Stimulated activated naive B cell treated with anti-CD40 and anti-IgM and Interleukin-4, amounts not matched to agents 10 μg/mL and 1 μg/mL and 100 μg/mL, for 72 hours (primary cell): ENCODE measurements around the gene BRD9.

ENCODE experiments used
- ATAC-seq, 2 donors: fragments of 150-1000 bp; cut with Tn5 transposase; replicated peaks; 2 replicates each; pipeline ENCODE4 v1.10.0; 2021; ENCODE audit warnings: moderate library complexity in 1 of 2
- DNase-seq: peaks from one replicate; pipeline ENCODE4 v3.0.0; 2021
- H3K27ac Mint-ChIP-seq: one replicate; pipeline ENCODE4 v1.8.0; 2022; ENCODE audit warnings: mild to moderate bottlenecking, mixed read lengths
- H3K27me3 Mint-ChIP-seq, 2 donors: one replicate each; pipeline ENCODE4 v1.8.0; 2022; ENCODE audit warnings: mixed read lengths in 2 of 2
- H3K36me3 Mint-ChIP-seq, 2 donors: one replicate each; pipeline ENCODE4 v1.8.0; 2022; ENCODE audit warnings: mixed read lengths in 2 of 2, mild to moderate bottlenecking in 1 of 2
- H3K4me1 Mint-ChIP-seq, 2 donors: one replicate each; pipeline ENCODE4 v1.8.0; 2022; ENCODE audit warnings: mixed read lengths in 2 of 2, mild to moderate bottlenecking in 1 of 2
- H3K4me3 Mint-ChIP-seq, 2 donors: one replicate each; pipeline ENCODE4 v1.8.0; 2022; ENCODE audit warnings: mild to moderate bottlenecking in 2 of 2, mixed read lengths in 2 of 2, moderate library complexity in 1 of 2
- H3K9me3 Mint-ChIP-seq, 2 donors: one replicate each; pipeline ENCODE4 v1.8.0; 2022; ENCODE audit warnings: mixed read lengths in 2 of 2, mild to moderate bottlenecking in 1 of 2

Gene BRD9

GRCh38 chr5:868428-869135 lies 24.0 kb downstream of the BRD9 start:
- H3K27ac Mint-ChIP-seq: no peak overlapping the region
- DNase-seq: no peak
- no peaks in the 10 kb centered on the region for H3K27me3 Mint-ChIP-seq
- no peak for ATAC-seq
- peaks cover 7% of the 10 kb centered on the region in 2 donors for H3K4me1 Mint-ChIP-seq
- no peak overlapping the region for H3K4me3 Mint-ChIP-seq
- no peaks in the 10 kb centered on the region for H3K9me3 Mint-ChIP-seq
- peaks cover 68 to 77% of the 10 kb centered on the region in 2 donors for H3K36me3 Mint-ChIP-seq

GRCh38 chr5:867300-867870 lies 25.2 kb downstream of the BRD9 start:
- no peak for DNase-seq
- H3K36me3 Mint-ChIP-seq: peaks cover 68 to 76% of the 10 kb centered on the region in 2 donors
- H3K4me3 Mint-ChIP-seq: no peak overlapping the region
- ATAC-seq: no peak
- H3K9me3 Mint-ChIP-seq: no peaks in the 10 kb centered on the region
- H3K4me1 Mint-ChIP-seq: peaks cover 0 to 2% of the 10 kb centered on the region in 2 donors
- H3K27me3 Mint-ChIP-seq: no peaks in the 10 kb centered on the region
- H3K27ac Mint-ChIP-seq: peak overlapping the region; percentile 84

GRCh38 chr5:865771-866170 lies 26.8 kb downstream of the BRD9 start:
- no peak overlapping the region for H3K27ac Mint-ChIP-seq
- DNase-seq: no peak

DNA sequence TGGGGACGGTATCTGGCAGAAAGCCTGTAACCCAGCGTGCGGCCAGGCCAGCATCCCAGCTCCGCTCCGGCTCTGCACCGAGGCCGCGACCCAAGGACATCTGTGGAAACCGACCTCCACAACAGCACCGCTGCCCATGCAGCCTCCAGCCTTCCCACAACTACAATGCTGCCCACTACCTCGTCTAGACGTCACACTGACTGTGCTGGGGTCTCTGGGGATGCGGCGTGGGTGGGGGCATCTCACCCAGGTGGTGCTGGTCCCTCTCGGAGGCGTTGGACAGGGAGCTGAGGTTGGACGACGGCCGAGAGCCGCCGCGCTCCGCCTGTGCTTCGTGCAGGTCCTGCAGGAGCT lies 27.5 kb downstream of the BRD9 start:
- no peak overlapping the region for H3K4me3 Mint-ChIP-seq
- peaks cover 0 to 2% of the 10 kb centered on the region in 2 donors for H3K4me1 Mint-ChIP-seq
- H3K27ac Mint-ChIP-seq: no peak overlapping the region
- H3K9me3 Mint-ChIP-seq: no peaks in the 10 kb centered on the region
- no peak for DNase-seq
- peaks cover 63 to 66% of the 10 kb centered on the region in 2 donors for H3K36me3 Mint-ChIP-seq
- H3K27me3 Mint-ChIP-seq: no peaks in the 10 kb centered on the region
- ATAC-seq: no peak

More at GRCh38 chr5:865771-866170, 26.8 kb downstream of the BRD9 start:
- Mint-ChIP-seq H3K36me3 (peaks cover 66% of the 10 kb centered on the region in 2 donors), H3K4me3 (no peak overlapping the region), H3K27me3 (no peaks in the 10 kb centered on the region), H3K4me1 (peaks cover 0 to 2% of the 10 kb centered on the region in 2 donors), H3K9me3 (no peaks in the 10 kb centered on the region)
- ATAC-seq: no peak

GRCh38 chr5:864492-865167 lies 28.0 kb downstream of the BRD9 start:
- H3K4me1 Mint-ChIP-seq: peaks cover 0 to under 1% of the 10 kb centered on the region in 2 donors
- H3K27ac Mint-ChIP-seq: peak overlapping the region; percentile 37
- no peak overlapping the region for H3K4me3 Mint-ChIP-seq
- H3K9me3 Mint-ChIP-seq: no peaks in the 10 kb centered on the region
- H3K36me3 Mint-ChIP-seq: peaks cover 58 to 61% of the 10 kb centered on the region in 2 donors
- DNase-seq (no peak), ATAC-seq (no peak)
- no peaks in the 10 kb centered on the region for H3K27me3 Mint-ChIP-seq

DNA sequence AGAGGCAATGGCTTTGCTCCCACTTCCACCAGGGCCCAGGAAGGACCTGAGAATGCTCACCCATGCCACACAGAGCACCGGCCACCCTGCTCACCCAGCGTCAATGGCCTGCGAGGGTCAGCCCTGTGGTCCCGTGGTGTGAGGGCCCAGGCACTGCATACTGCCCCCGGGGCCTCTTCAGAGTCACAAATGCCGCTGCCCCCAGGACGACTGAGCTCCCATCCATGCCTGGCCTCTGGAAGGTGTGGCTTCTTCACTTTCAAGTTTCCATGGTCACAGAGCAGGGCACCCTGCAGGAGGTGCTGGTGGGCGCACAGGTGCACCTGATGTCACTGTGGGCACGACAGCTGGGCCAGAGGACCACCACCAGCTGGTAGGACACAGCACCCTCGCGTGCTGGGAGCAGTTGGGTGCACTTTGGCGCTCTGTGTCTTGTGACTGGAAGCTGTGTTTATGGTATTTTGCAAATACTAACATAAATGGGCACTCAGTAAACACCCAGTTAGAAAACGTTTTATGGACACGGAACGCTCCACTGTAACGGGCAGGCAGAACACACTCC lies 29.3 kb downstream of the BRD9 start:
- Mint-ChIP-seq H3K4me1 (no peaks in the 10 kb centered on the region), H3K27me3 (no peaks in the 10 kb centered on the region), H3K4me3 (no peak overlapping the region), H3K27ac (no peak overlapping the region), H3K36me3 (peaks cover 50% of the 10 kb centered on the region in 2 donors), H3K9me3 (no peaks in the 10 kb centered on the region)
- DNase-seq (no peak), ATAC-seq (no peak)

DNA sequence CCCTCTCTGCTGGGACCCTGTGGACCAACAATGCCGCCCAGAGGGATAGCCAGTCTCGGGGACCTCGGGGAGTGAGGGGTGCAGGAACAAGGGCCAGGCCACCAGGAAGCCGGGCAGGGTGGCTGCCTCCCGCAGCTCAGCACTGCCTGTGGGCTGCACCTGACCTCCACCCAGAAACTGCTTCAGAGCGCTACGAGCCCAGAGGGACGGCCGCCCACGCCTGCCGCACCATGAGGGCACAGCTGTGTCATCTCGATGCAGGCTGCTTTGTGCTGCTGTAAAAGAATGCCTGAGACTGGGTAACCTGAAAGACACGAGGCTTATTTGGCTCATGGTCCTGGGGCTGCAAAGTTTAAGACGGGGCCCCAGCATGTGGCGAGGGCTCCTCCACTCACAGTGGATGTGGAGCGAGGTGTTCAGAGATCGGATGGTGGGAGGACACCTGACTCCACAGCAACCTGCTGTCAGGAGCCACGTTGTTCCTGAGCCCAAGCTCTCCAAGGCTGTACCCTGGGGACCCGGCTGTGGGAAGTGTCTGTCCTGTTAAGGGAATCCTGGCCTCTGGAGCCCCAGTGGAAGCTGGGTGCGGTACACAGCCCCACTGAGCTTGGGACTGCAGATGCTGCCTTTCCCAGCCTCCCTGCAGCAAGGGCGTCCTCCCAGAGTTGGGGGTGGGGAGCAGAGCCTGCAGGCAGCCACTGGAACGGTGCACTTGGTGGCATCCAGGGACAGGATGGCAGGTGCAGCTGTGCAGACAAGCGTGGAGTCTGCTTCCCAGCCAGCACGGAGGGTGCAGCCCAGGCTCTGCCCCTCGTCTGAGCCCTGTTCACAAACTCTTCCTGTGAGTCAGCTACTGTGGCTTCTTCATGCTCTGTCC lies 30.0 kb downstream of the BRD9 start:
- no peaks in the 10 kb centered on the region for H3K27me3 Mint-ChIP-seq
- DNase-seq (no peak), ATAC-seq (no peak)
- H3K4me3 Mint-ChIP-seq: no peak overlapping the region
- no peaks in the 10 kb centered on the region for H3K9me3 Mint-ChIP-seq
- peaks cover 42 to 43% of the 10 kb centered on the region in 2 donors for H3K36me3 Mint-ChIP-seq
- H3K4me1 Mint-ChIP-seq: no peaks in the 10 kb centered on the region
- no peak overlapping the region for H3K27ac Mint-ChIP-seq

- Mint-ChIP-seq H3K4me1 (no peaks in the 10 kb centered on the region), H3K27ac (no peak overlapping the region), H3K9me3 (no peaks in the 10 kb centered on the region), H3K27me3 (no peaks in the 10 kb centered on the region), H3K4me3 (no peak overlapping the region), H3K36me3 (peaks cover 33 to 34% of the 10 kb centered on the region in 2 donors)
- ATAC-seq (no peak), DNase-seq (no peak)
Observed at GRCh38 chr5:861442-862366, 30.9 kb downstream of the BRD9 start.

DNA sequence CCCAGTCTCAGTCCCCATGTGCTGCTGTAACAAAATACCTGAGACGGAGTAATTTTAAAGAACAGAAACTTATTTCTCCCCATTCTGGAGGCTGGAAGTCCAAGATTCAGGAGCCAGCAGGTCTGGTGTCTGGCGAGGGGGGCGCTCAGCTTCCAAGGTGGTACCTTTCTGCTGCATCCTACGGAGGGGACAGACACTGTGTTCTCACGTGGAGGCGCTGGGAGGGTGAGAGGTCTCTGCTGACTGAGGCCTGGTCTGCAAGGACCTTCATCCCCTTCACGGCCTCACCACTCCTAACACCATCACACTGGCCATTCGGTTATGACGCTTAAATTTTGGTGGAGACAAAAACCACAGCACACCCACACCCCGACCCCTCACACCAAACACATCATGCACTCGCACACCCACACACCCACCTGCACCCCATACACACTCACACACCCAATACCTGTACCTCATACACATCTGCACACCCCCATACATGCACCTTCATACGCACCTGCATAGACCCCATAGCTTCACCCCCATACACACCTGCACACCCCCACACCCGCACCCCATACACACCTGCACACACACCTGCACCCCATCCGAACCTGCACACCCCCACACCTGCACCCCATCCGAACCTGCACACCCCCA lies 32.0 kb downstream of the BRD9 start:
- no peak overlapping the region for H3K4me3 Mint-ChIP-seq
- no peak overlapping the region for H3K27ac Mint-ChIP-seq
- H3K9me3 Mint-ChIP-seq: no peaks in the 10 kb centered on the region
- H3K27me3 Mint-ChIP-seq: no peaks in the 10 kb centered on the region
- ATAC-seq (no peak), DNase-seq (no peak)
- no peaks in the 10 kb centered on the region for H3K4me1 Mint-ChIP-seq
- peaks cover 24 to 27% of the 10 kb centered on the region in 2 donors for H3K36me3 Mint-ChIP-seq

DNA sequence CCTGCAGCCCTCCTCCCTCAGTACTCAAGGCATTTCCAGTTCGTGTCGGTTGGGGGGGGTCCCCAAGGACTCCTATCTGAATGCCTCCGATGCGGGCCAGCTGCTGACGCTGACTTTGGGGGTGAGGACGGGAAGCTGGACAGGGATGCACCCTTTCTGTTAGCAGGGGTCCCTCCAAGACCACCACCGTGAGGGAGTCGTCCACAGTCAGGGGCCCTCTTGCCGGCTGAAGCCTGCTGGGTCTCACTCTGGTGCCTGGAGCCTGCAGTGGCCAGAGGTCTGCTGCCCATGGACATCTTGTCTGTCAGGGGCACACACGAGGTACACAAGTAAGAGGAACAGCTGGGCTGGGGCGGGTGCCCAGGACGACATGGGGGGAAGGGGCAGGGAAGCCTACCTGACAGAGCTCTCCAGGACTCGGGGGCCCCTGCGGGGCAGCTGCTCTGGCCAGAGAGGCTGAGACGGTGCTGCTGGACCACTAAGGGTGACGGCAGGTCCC lies 32.8 kb downstream of the BRD9 start:
- H3K36me3 Mint-ChIP-seq: peaks cover 21 to 23% of the 10 kb centered on the region in 2 donors
- no peak for ATAC-seq
- H3K27ac Mint-ChIP-seq: no peak overlapping the region
- H3K4me3 Mint-ChIP-seq: no peak overlapping the region
- no peaks in the 10 kb centered on the region for H3K9me3 Mint-ChIP-seq
- DNase-seq: no peak
- H3K4me1 Mint-ChIP-seq: no peaks in the 10 kb centered on the region
- H3K27me3 Mint-ChIP-seq: no peaks in the 10 kb centered on the region

GRCh38 chr5:859391-859790 lies 33.2 kb downstream of the BRD9 start:
- DNase-seq (no peak), ATAC-seq (no peak)
- Mint-ChIP-seq H3K9me3 (no peaks in the 10 kb centered on the region), H3K27ac (no peak overlapping the region), H3K27me3 (no peaks in the 10 kb centered on the region), H3K4me3 (no peak overlapping the region), H3K36me3 (peaks cover 19 to 21% of the 10 kb centered on the region in 2 donors), H3K4me1 (no peaks in the 10 kb centered on the region)

DNA sequence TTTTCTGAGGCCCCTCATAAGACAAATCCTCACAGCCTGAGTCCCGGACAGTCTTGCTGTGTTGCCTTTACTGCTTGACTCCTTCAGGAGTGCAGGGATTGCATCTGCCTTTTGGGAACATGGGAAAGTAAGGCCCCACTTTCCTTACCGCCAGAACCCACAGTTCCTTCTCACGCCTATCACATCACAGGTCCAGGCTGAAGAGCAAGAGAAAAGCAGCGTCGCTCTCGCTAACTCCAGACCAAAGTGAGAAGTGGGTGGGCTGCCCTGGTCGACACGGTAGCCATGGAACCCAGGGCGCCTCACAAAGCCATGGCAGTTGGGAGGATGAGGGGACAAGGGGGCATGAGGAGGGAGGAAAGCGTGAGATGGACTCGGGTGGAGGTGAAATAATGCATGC lies 33.9 kb downstream of the BRD9 start:
- H3K4me1 Mint-ChIP-seq: no peaks in the 10 kb centered on the region
- H3K9me3 Mint-ChIP-seq: no peaks in the 10 kb centered on the region
- no peaks in the 10 kb centered on the region for H3K27me3 Mint-ChIP-seq
- no peak overlapping the region for H3K27ac Mint-ChIP-seq
- ATAC-seq (no peak), DNase-seq (no peak)
- peaks cover 13 to 14% of the 10 kb centered on the region in 2 donors for H3K36me3 Mint-ChIP-seq
- no peak overlapping the region for H3K4me3 Mint-ChIP-seq
